HepG2 (cell line): ENCODE measurements around the gene TSEN54. TPM values are rescaled to one million over a fixed set of nuclear protein-coding genes. Genes with fewer than 3 reads are reported as not detected.

Source experiments
- CHD2 ChIP-seq: IDR thresholded peaks from 2 replicates; pipeline ENCODE4 v1.6.1; 2011; ENCODE audit warnings: low read depth, low read length, improper control_type of control experiment
- DNMT1 ChIP-seq: sonication (generic); formaldehyde crosslinking; IDR thresholded peaks from 2 replicates; pipeline ENCODE4 v1.5.1; 2020; ENCODE audit warnings: mild to moderate bottlenecking, missing genetic modification reagents
- DRAP1 ChIP-seq: IDR thresholded peaks from 2 replicates; pipeline ENCODE4 v1.6.1; 2016; ENCODE audit warnings: missing genetic modification reagents, missing compliant biosample characterization
- EEA1 ChIP-seq: sonication (generic); formaldehyde crosslinking; IDR thresholded peaks from 2 replicates; pipeline ENCODE4 v1.5.1; 2020; ENCODE audit warnings: mild to moderate bottlenecking, missing genetic modification reagents, borderline replicate concordance
- MAFG ChIP-seq: sonication (generic); formaldehyde crosslinking; IDR thresholded peaks from 2 replicates; pipeline ENCODE4 v1.5.1; 2020; ENCODE audit warnings: mild to moderate bottlenecking, missing genetic modification reagents
- PCBP2 ChIP-seq: fragments of 200-400 bp; formaldehyde crosslinking; optimal IDR thresholded peaks from 2 replicates; pipeline ENCODE3; 2018; ENCODE audit warnings: low read length, low read depth; ENCODE audit not compliant: poor library complexity, severe bottlenecking
- SKI ChIP-seq: fragments of 450-650 bp; IDR thresholded peaks from one replicate; pipeline ENCODE4 v1.6.1; 2018; ENCODE audit warnings: mild to moderate bottlenecking; ENCODE audit not compliant: partially characterized antibody
- SRSF4 ChIP-seq: fragments of 200-400 bp; formaldehyde crosslinking; IDR thresholded peaks from one replicate; pipeline ENCODE4 v1.6.1; 2018; ENCODE audit warnings: mild to moderate bottlenecking, low read depth, low read length, moderate library complexity; ENCODE audit not compliant: poor library complexity, severe bottlenecking
- THYN1 ChIP-seq: sonication (generic); formaldehyde crosslinking; IDR thresholded peaks from 2 replicates; pipeline ENCODE4 v1.8.1; 2023; ENCODE audit warnings: low read depth, mild to moderate bottlenecking, moderate library complexity, missing genetic modification reagents, borderline replicate concordance
- ZBTB8A ChIP-seq: sonication (generic); formaldehyde crosslinking; IDR thresholded peaks from 2 replicates; pipeline ENCODE4 v1.4.0; 2020; ENCODE audit warnings: mild to moderate bottlenecking, low read depth, missing genetic modification reagents, borderline replicate concordance
- ZNF12 ChIP-seq: sonication (generic); formaldehyde crosslinking; IDR thresholded peaks from 2 replicates; pipeline ENCODE4 v1.5.0; 2020; ENCODE audit warnings: missing genetic modification reagents
- ZNF124 ChIP-seq: sonication (generic); formaldehyde crosslinking; IDR thresholded peaks from 2 replicates; pipeline ENCODE4 v1.4.0; 2020; ENCODE audit warnings: missing genetic modification reagents
- ZNF142 ChIP-seq: sonication (generic); formaldehyde crosslinking; IDR thresholded peaks from 2 replicates; pipeline ENCODE4 v1.4.0; 2020; ENCODE audit warnings: missing genetic modification reagents
- ZNF205 ChIP-seq: IDR thresholded peaks from 2 replicates; pipeline ENCODE4 v1.6.1; 2018; ENCODE audit warnings: missing biosample characterization, missing genetic modification reagents
- ZNF274 ChIP-seq: sonication (generic); formaldehyde crosslinking; IDR thresholded peaks from 2 replicates; pipeline ENCODE4 v1.5.1; 2020; ENCODE audit warnings: mild to moderate bottlenecking, missing genetic modification reagents
- ZNF451 ChIP-seq: sonication (generic); formaldehyde crosslinking; IDR thresholded peaks from 2 replicates; pipeline ENCODE4 v1.5.0; 2020; ENCODE audit warnings: mild to moderate bottlenecking, missing genetic modification reagents
- ZNF598 ChIP-seq: sonication (generic); formaldehyde crosslinking; IDR thresholded peaks from 2 replicates; pipeline ENCODE4 v1.5.1; 2020; ENCODE audit warnings: mild to moderate bottlenecking, missing genetic modification reagents, borderline replicate concordance
- ZNF616 ChIP-seq: sonication (generic); formaldehyde crosslinking; IDR thresholded peaks from 2 replicates; pipeline ENCODE4 v1.5.0; 2020; ENCODE audit warnings: low read depth, mild to moderate bottlenecking, missing genetic modification reagents
- ZNF672 ChIP-seq: sonication (generic); formaldehyde crosslinking; IDR thresholded peaks from 2 replicates; pipeline ENCODE4 v1.8.1; 2022; ENCODE audit warnings: missing genetic modification reagents
- ZNF678 ChIP-seq: sonication (generic); formaldehyde crosslinking; IDR thresholded peaks from 2 replicates; pipeline ENCODE4 v1.4.0; 2020; ENCODE audit warnings: mild to moderate bottlenecking, missing genetic modification reagents
- ZNF704 ChIP-seq: sonication (generic); formaldehyde crosslinking; IDR thresholded peaks from 2 replicates; pipeline ENCODE4 v1.8.1; 2023; ENCODE audit warnings: mild to moderate bottlenecking, inconsistent platforms, moderate library complexity, missing genetic modification reagents, borderline replicate concordance
- ZNF788 ChIP-seq: sonication (generic); formaldehyde crosslinking; IDR thresholded peaks from 2 replicates; pipeline ENCODE4 v1.5.0; 2020; ENCODE audit warnings: mild to moderate bottlenecking, missing genetic modification reagents, borderline replicate concordance
- ZZZ3 ChIP-seq: sonication (generic); formaldehyde crosslinking; IDR thresholded peaks from 2 replicates; pipeline ENCODE4 v1.4.0; 2020; ENCODE audit warnings: missing genetic modification reagents, mild to moderate bottlenecking, borderline replicate concordance
- polyA plus RNA-seq, 8 experiments: library from polyadenylated mRNA; depleted of rRNA in 3 of 8; stranded (reverse) in 7 of 8; unstranded in 1 of 8; fragments of >200 nt; fragmentation: Illumina TruSeq in 4 of 8; extraction: Trizol in 4 of 8; gene quantifications; 2 replicates each; pipeline versions ENCODE4 v1.2.1 to v1.2.3, GENCODE V29; 2011 to 2016; ENCODE audit warnings: low read depth in 4 of 8, missing spikeins in 1 of 8, mixed read lengths in 1 of 8; ENCODE audit not compliant: insufficient read depth in 1 of 8
- total RNA-seq, 5 experiments: library from RNA; depleted of rRNA; stranded (reverse); fragments of >200 nt; fragmentation: Illumina TruSeq; extraction: Trizol; gene quantifications; 2 replicates each; pipeline ENCODE4 v1.2.3, GENCODE V29; 2016; ENCODE audit warnings: low read depth in 1 of 5

TSEN54 gene
- total and polyA plus RNA-seq, 2 of the 13 experiments (the other 11 are each of a cell fraction or from before 2014, with no cell fraction given), result 62.9 to 63.3 TPM

- TF ChIP-seq SRSF4 (no peak), PCBP2 (no peak), ZNF124 (0 out of 2 replicates have a peak, but pooled peaks have one; percentile 49), ZNF704 (CRISPR knock-in tag) (no peak; the same call in 1 of the 2 replicates), ZZZ3 (no peak), ZNF678 (CRISPR knock-in tag) (no peak), EEA1 (CRISPR knock-in tag) (no peak), DNMT1 (CRISPR knock-in tag) (no peak), MAFG (CRISPR knock-in tag) (no peak), ZNF205 (0 out of 2 replicates have a peak, but pooled peaks have one; percentile 49), DRAP1 (CRISPR knock-in tag) (0 out of 2 replicates have a peak, but pooled peaks have one; percentile 11), SKI (peak; percentile 9), ZBTB8A (CRISPR knock-in tag) (no peak), CHD2 (no peak), ZNF788 (0 out of 2 replicates have a peak, but pooled peaks have one; percentile 0), ZNF142 (peak; percentile 73; the same call in 1 of the 2 replicates), ZNF12 (CRISPR knock-in tag) (no peak), ZNF451 (CRISPR knock-in tag) (no peak; the same call in 1 of the 2 replicates), ZNF672 (CRISPR knock-in tag) (no peak), THYN1 (no peak), ZNF274 (CRISPR knock-in tag) (no peak; the same call in none of the 2 replicates), ZNF598 (CRISPR knock-in tag) (peak; percentile 53; the same call in 1 of the 2 replicates), ZNF616 (CRISPR knock-in tag) (peak; percentile 76; the same call in 1 of the 2 replicates)
Measured at GRCh38 chr17:75525806-75526554, 9.7 kb downstream of the TSEN54 start (continued).
